K562 (cell line): Measurements from ENCODE around the gene TFF1.

Experiments used
- CEBPB ChIP-seq: fragments of 450-650 bp; IDR thresholded peaks from 2 replicates; pipeline ENCODE4 v1.6.1; 2016; ENCODE audit warnings: missing genetic modification characterization, missing compliant biosample characterization
- CTCF ChIP-seq, 3 experiments: IDR thresholded peaks in 2 of 3; conservative IDR thresholded peaks in 1 of 3; 2 replicates each; pipeline ENCODE4 v1.5.1; 2011 to 2012; ENCODE audit warnings: low read length in 3 of 3, mild to moderate bottlenecking in 3 of 3, control low read depth in 2 of 3, improper control_type of control experiment in 1 of 3, inconsistent platforms in 1 of 3, low read depth in 1 of 3, mixed read lengths in 1 of 3, moderate library complexity in 1 of 3; ENCODE audit not compliant: insufficient read depth in 2 of 3
- JUND ChIP-seq, 2 experiments: IDR thresholded peaks; 2 replicates in 1 of 2; 3 replicates in 1 of 2; pipeline ENCODE4 v1.6.1; 2011; ENCODE audit warnings: borderline replicate concordance in 2 of 2, low read depth in 2 of 2, low read length in 2 of 2, improper control_type of control experiment in 1 of 2, missing biosample characterization in 1 of 2, missing genetic modification characterization in 1 of 2, missing genetic modification reagents in 1 of 2
- L3MBTL2 ChIP-seq: fragments of 450-650 bp; IDR thresholded peaks from 2 replicates; pipeline ENCODE4 v1.6.1; 2016; ENCODE audit warnings: mild to moderate bottlenecking, moderate library complexity
- SIN3B ChIP-seq: fragments of 450-650 bp; IDR thresholded peaks from 2 replicates; pipeline ENCODE4 v1.6.1; 2017; ENCODE audit warnings: low read depth, mild to moderate bottlenecking, moderate library complexity
- ZNF274 ChIP-seq: IDR thresholded peaks from 2 replicates; pipeline ENCODE4 v1.6.1; 2011; ENCODE audit warnings: low read depth, mild to moderate bottlenecking, low read length, moderate library complexity, borderline replicate concordance
- TF ChIP-seq, protein P1 (sequence below): sonication (generic); formaldehyde crosslinking; IDR thresholded peaks from 2 replicates; pipeline ENCODE4 v1.9.0; 2022; ENCODE audit warnings: mild to moderate bottlenecking, missing genetic modification reagents
- TF ChIP-seq, protein P2 (sequence below): fragments of 200-400 bp; formaldehyde crosslinking; IDR thresholded peaks from 2 replicates; pipeline ENCODE4 v1.6.1; 2017; ENCODE audit warnings: mild to moderate bottlenecking, low read depth, low read length, moderate library complexity
- TF ChIP-seq, protein P3 (sequence below), 2 experiments: fragments of 200-800 bp in 1 of 2; sonication (Bioruptor generic) in 1 of 2; sonication (generic) in 1 of 2; formaldehyde crosslinking in 1 of 2; IDR thresholded peaks in 1 of 2; conservative IDR thresholded peaks in 1 of 2; 2 replicates each; pipeline versions ENCODE4 v1.5.0 to v1.6.1; 2016 to 2020; ENCODE audit warnings: missing compliant biosample characterization in 1 of 2, missing genetic modification characterization in 1 of 2, missing genetic modification reagents in 1 of 2

- TF ChIP-seq ZNF274 = no peak
- TF ChIP-seq, protein P1, sequence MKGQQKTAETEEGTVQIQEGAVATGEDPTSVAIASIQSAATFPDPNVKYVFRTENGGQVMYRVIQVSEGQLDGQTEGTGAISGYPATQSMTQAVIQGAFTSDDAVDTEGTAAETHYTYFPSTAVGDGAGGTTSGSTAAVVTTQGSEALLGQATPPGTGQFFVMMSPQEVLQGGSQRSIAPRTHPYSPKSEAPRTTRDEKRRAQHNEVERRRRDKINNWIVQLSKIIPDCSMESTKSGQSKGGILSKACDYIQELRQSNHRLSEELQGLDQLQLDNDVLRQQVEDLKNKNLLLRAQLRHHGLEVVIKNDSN (CRISPR knock-in tag) = no peak
- TF ChIP-seq, protein P2, sequence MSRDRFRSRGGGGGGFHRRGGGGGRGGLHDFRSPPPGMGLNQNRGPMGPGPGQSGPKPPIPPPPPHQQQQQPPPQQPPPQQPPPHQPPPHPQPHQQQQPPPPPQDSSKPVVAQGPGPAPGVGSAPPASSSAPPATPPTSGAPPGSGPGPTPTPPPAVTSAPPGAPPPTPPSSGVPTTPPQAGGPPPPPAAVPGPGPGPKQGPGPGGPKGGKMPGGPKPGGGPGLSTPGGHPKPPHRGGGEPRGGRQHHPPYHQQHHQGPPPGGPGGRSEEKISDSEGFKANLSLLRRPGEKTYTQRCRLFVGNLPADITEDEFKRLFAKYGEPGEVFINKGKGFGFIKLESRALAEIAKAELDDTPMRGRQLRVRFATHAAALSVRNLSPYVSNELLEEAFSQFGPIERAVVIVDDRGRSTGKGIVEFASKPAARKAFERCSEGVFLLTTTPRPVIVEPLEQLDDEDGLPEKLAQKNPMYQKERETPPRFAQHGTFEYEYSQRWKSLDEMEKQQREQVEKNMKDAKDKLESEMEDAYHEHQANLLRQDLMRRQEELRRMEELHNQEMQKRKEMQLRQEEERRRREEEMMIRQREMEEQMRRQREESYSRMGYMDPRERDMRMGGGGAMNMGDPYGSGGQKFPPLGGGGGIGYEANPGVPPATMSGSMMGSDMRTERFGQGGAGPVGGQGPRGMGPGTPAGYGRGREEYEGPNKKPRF = no peak
- no peak for TF ChIP-seq CTCF (IDR thresholded peaks at IDR 0.05 in 2 of 3, conservative IDR thresholded peaks at IDR 0.05 in 1 of 3; ENCODE audit: insufficient read depth in 2 of 3, low read depth in 1 of 3, low read length in 3 of 3)
- TF ChIP-seq L3MBTL2 = no peak
- TF ChIP-seq, protein P3, sequence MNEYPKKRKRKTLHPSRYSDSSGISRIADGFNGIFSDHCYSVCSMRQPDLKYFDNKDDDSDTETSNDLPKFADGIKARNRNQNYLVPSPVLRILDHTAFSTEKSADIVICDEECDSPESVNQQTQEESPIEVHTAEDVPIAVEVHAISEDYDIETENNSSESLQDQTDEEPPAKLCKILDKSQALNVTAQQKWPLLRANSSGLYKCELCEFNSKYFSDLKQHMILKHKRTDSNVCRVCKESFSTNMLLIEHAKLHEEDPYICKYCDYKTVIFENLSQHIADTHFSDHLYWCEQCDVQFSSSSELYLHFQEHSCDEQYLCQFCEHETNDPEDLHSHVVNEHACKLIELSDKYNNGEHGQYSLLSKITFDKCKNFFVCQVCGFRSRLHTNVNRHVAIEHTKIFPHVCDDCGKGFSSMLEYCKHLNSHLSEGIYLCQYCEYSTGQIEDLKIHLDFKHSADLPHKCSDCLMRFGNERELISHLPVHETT (CRISPR knock-in tag; conservative IDR thresholded peaks at IDR 0.05 in 1 of 2, IDR thresholded peaks at IDR 0.05 in 1 of 2) = no peak
- TF ChIP-seq CEBPB (tag) = no peak
- TF ChIP-seq JUND (IDR thresholded peaks at IDR 0.05; ENCODE audit: borderline replicate concordance, low read depth, low read length) = no peak
- no peak for TF ChIP-seq JUND (tag; IDR thresholded peaks at IDR 0.05; ENCODE audit: borderline replicate concordance, low read depth, low read length)
- TF ChIP-seq SIN3B = no peak
Measured at GRCh38 chr21:42320791-42321190, 45.5 kb downstream of the TFF1 start.
